HCT116 (cell line): ENCODE results near the gene BMERB1. TPM values are rescaled to one million over a fixed set of nuclear protein-coding genes. Genes with fewer than 3 reads are reported as not detected.

ENCODE experiments used
- ATAC-seq: fragments of 200-7000 bp; cut with Tn5 transposase; 2 replicates; pipeline ENCODE4 v1.9.1; 2020; ENCODE audit warnings: mild to moderate bottlenecking, moderate library complexity
- BruUV-seq: library from RNA; stranded (reverse); fragments of 400-500 nt; replicated peaks from 2 replicates; lab custom pipeline; 2021; lab: Mats Ljungman, UMichigan
- CTCF ChIA-PET: fragments of 300-600 bp; sonication (Branson Sonifier 250); formaldehyde crosslinking; loops from one replicate; lab custom pipeline; 2021; ENCODE audit warnings: antibody characterized with exemption; lab: Charles Lee
- POLR2A ChIA-PET: fragments of 300-600, 350-600 bp; sonication (Branson Sonifier 250); formaldehyde crosslinking; loops from one replicate; lab custom pipeline; 2021; ENCODE audit warnings: antibody characterized with exemption; lab: Charles Lee
- RAD21 ChIA-PET, 2 experiments: fragments of 300-600 bp; sonication (Branson Sonifier 250); formaldehyde crosslinking; loops; one replicate each; lab custom pipeline; 2023; ENCODE audit warnings: low total read pairs in 2 of 2; ENCODE audit not compliant: uncharacterized antibody in 2 of 2, unreplicated experiment in 2 of 2, low non-redundant PET in 1 of 2; lab: Charles Lee
- DNase-seq: peaks from one replicate; pipeline ENCODE4 v3.0.0-alpha.2; 2010; ENCODE audit warnings: low read depth, low spot score
- H2AFZ ChIP-seq: fragments of 200-600 bp; shearing (Covaris generic), sonication (generic); 2 replicates; pipeline ENCODE4 v1.6.1; 2017; ENCODE audit warnings: low read depth, mixed run types, mixed read lengths, antibody characterized with exemption, low read length; ENCODE audit not compliant: poor library complexity, severe bottlenecking
- H3K27ac ChIP-seq: 2 replicates; pipeline ENCODE4 v1.5.1; 2012; ENCODE audit warnings: low read depth, low read length
- H3K27me3 ChIP-seq: fragments of 200-600 bp; sonication (generic); 2 replicates; pipeline ENCODE4 v1.6.1; 2016; ENCODE audit warnings: mixed run types, low read length, mixed read lengths; ENCODE audit not compliant: insufficient read depth
- H3K36me3 ChIP-seq, 2 experiments: fragments of 200-500 bp in 1 of 2; fragments of 200-600 bp in 1 of 2; sonication (Bioruptor generic) in 1 of 2; sonication (generic) in 1 of 2; 2 replicates each; pipeline versions ENCODE4 v1.5.1 to v1.6.1; 2014 to 2016; ENCODE audit warnings: low read length in 2 of 2, inconsistent platforms in 1 of 2, mixed read lengths in 1 of 2, mixed run types in 1 of 2; ENCODE audit not compliant: insufficient read depth in 2 of 2, control insufficient read depth in 1 of 2
- H3K4me1 ChIP-seq, 2 experiments: fragments of 200-600 bp in 1 of 2; sonication (generic) in 1 of 2; 2 replicates each; pipeline versions ENCODE4 v1.5.1 to v1.6.1; 2012 to 2017; ENCODE audit warnings: low read length in 2 of 2, inconsistent platforms in 1 of 2, mild to moderate bottlenecking in 1 of 2, mixed read lengths in 1 of 2, mixed run types in 1 of 2, moderate library complexity in 1 of 2; ENCODE audit not compliant: insufficient read depth in 2 of 2, control insufficient read depth in 1 of 2
- H3K4me2 ChIP-seq: fragments of 200-600 bp; sonication (generic); 2 replicates; pipeline ENCODE4 v1.6.1; 2017; ENCODE audit warnings: mixed run types, low read length, mixed read lengths
- H3K4me3 ChIP-seq, 2 experiments: fragments of 200-600 bp in 1 of 2; sonication (generic) in 1 of 2; replicated peaks in 1 of 2; 2 replicates each; pipeline ENCODE4 v1.5.1; 2011 to 2016; ENCODE audit warnings: low read length in 2 of 2, control low read depth in 1 of 2, low read depth in 1 of 2, mild to moderate bottlenecking in 1 of 2, mixed read lengths in 1 of 2, mixed run types in 1 of 2
- H3K79me2 ChIP-seq: fragments of 200-600 bp; sonication (generic); 2 replicates; pipeline ENCODE4 v1.6.1; 2017; ENCODE audit warnings: mild to moderate bottlenecking, mixed run types, low read length, moderate library complexity, mixed read lengths; ENCODE audit not compliant: insufficient read depth
- H3K9ac ChIP-seq: fragments of 200-600 bp; sonication (generic); 2 replicates; pipeline ENCODE4 v1.6.1; 2016; ENCODE audit warnings: low read length, mixed read lengths
- H3K9me2 ChIP-seq: fragments of 200-600 bp; sonication (generic), shearing (Covaris generic); 2 replicates; pipeline ENCODE4 v1.6.1; 2017; ENCODE audit warnings: mixed run types, mild to moderate bottlenecking, moderate library complexity; ENCODE audit not compliant: insufficient read depth
- H3K9me3 ChIP-seq, 2 experiments: fragments of 200-500 bp in 1 of 2; fragments of 200-600 bp in 1 of 2; sonication (Bioruptor generic) in 1 of 2; sonication (generic) in 1 of 2; 2 replicates each; pipeline ENCODE4 v1.6.1; 2014 to 2017; ENCODE audit warnings: low read length in 2 of 2, mixed read lengths in 2 of 2, inconsistent platforms in 1 of 2, low read depth in 1 of 2, mild to moderate bottlenecking in 1 of 2, mixed run types in 1 of 2, moderate library complexity in 1 of 2; ENCODE audit not compliant: control insufficient read depth in 1 of 2, insufficient read depth in 1 of 2
- H4K20me1 ChIP-seq: fragments of 200-600 bp; sonication (generic), shearing (Covaris generic); 2 replicates; pipeline ENCODE4 v1.6.1; 2017; ENCODE audit warnings: mixed run types, mild to moderate bottlenecking, moderate library complexity; ENCODE audit not compliant: insufficient read depth
- CEBPB ChIP-seq: IDR thresholded peaks from 2 replicates; pipeline ENCODE4 v1.6.1; 2012; ENCODE audit warnings: low read depth
- EZH2 ChIP-seq: fragments of 200-600 bp; sonication (generic); IDR thresholded peaks from 2 replicates; pipeline ENCODE4 v1.6.1; 2017; ENCODE audit warnings: antibody characterized with exemption, mixed run types
- POLR2AphosphoS5 ChIP-seq: IDR thresholded peaks from 2 replicates; pipeline ENCODE4 v1.6.1; 2011; ENCODE audit warnings: mild to moderate bottlenecking, low read depth, low read length, moderate library complexity
- SP1 ChIP-seq: IDR thresholded peaks from 2 replicates; pipeline ENCODE4 v1.6.1; 2012; ENCODE audit warnings: low read depth
- SRF ChIP-seq: IDR thresholded peaks from 2 replicates; pipeline ENCODE4 v1.6.1; 2012; ENCODE audit warnings: low read depth
- TCF7L2 ChIP-seq: IDR thresholded peaks from 2 replicates; pipeline ENCODE4 v1.7.0; 2011; ENCODE audit warnings: borderline replicate concordance, inconsistent platforms; ENCODE audit not compliant: insufficient read depth, insufficient read length; ENCODE audit errors: extremely low read depth
- intact Hi-C: fragments of 100-400 bp; cut with micrococcal nuclease; formaldehyde crosslinking; loops from 2 replicates; pipeline ENCODE4 v1.10.0; 2022
- total RNA-seq: library from RNA; stranded (reverse); gene quantifications from one replicate; pipeline ENCODE4 v1.2.1, GENCODE V29; 2021; ENCODE audit not compliant: unreplicated experiment
- TF ChIP-seq, protein P1 (sequence below), 3 experiments: fragments of 200-600 bp in 1 of 3; sonication (generic) in 1 of 3; IDR thresholded peaks in 2 of 3; conservative IDR thresholded peaks in 1 of 3; 2 replicates each; pipeline ENCODE4 v1.5.1; 2012 to 2017; ENCODE audit warnings: low read depth in 2 of 3, low read length in 2 of 3, antibody characterized with exemption in 1 of 3, borderline replicate concordance in 1 of 3, control low read depth in 1 of 3, mild to moderate bottlenecking in 1 of 3, mixed read lengths in 1 of 3, mixed run types in 1 of 3, moderate library complexity in 1 of 3; ENCODE audit not compliant: insufficient read depth in 1 of 3

BMERB1 gene
- total RNA-seq, 1 experiment from 2014 or later: 43.6 TPM

DNA sequence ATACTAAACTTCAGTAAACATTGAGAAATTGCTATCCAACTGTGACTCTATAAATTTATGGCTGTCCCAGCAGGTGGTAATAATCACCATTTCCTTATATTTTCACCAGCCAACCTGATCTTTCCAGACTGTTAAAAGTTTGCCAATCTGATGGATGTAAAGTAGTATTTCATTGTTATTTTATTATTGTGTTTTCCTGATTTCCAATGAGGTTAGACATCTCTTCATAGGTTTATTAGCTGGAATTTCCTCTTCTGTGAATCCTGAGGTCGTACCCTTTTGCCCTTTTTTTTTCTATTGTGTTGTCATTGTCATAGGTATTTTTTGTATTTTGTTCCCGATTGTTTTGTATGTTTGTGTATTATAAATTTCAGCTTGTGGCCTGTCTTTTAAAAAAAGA lies 31.7 kb downstream of the BMERB1 start:
- no peak overlapping the region for H3K27ac ChIP-seq
- H2AFZ ChIP-seq: no peak overlapping the region
- TF ChIP-seq, protein P1, sequence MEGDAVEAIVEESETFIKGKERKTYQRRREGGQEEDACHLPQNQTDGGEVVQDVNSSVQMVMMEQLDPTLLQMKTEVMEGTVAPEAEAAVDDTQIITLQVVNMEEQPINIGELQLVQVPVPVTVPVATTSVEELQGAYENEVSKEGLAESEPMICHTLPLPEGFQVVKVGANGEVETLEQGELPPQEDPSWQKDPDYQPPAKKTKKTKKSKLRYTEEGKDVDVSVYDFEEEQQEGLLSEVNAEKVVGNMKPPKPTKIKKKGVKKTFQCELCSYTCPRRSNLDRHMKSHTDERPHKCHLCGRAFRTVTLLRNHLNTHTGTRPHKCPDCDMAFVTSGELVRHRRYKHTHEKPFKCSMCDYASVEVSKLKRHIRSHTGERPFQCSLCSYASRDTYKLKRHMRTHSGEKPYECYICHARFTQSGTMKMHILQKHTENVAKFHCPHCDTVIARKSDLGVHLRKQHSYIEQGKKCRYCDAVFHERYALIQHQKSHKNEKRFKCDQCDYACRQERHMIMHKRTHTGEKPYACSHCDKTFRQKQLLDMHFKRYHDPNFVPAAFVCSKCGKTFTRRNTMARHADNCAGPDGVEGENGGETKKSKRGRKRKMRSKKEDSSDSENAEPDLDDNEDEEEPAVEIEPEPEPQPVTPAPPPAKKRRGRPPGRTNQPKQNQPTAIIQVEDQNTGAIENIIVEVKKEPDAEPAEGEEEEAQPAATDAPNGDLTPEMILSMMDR (IDR thresholded peaks at IDR 0.05 in 2 of 3, conservative IDR thresholded peaks at IDR 0.05 in 1 of 3; ENCODE audit: borderline replicate concordance in 1 of 3, insufficient read depth in 1 of 3, low read depth in 2 of 3, low read length in 2 of 3): no peak
- TF ChIP-seq CEBPB: no peak
- TF ChIP-seq SP1: no peak
- no peak for TF ChIP-seq SRF
- no peak for TF ChIP-seq TCF7L2
- TF ChIP-seq EZH2: no peak
- no peak for TF ChIP-seq POLR2AphosphoS5
- RAD21 ChIA-PET: no interaction called here
- no peaks in the 10 kb centered on the region for H3K9me3 ChIP-seq
- no peak overlapping the region for H3K4me2 ChIP-seq
- H3K79me2 ChIP-seq: 0 out of 2 replicates have a peak, but pooled peaks cover 8% of the 10 kb centered on the region
- H3K36me3 ChIP-seq: no peaks in the 10 kb centered on the region
- no peaks in the 10 kb centered on the region for H4K20me1 ChIP-seq
- BruUV-seq: no TSS peak
- POLR2A ChIA-PET: no interaction called here
- ATAC-seq (no peak), DNase-seq (no peak)
- H3K4me3 ChIP-seq: no peak overlapping the region
- intact Hi-C loops: no loop called here
- CTCF ChIA-PET: no interaction called here
- no peaks in the 10 kb centered on the region for H3K27me3 ChIP-seq
- peaks cover 8 to 27% of the 10 kb centered on the region in 2 experiments for H3K4me1 ChIP-seq
- no peaks in the 10 kb centered on the region for H3K9me2 ChIP-seq
- no peak overlapping the region for H3K9ac ChIP-seq
